GM12873 (cell line): ENCODE measurements around the gene MLYCD.

ENCODE experiments used
- TF ChIP-seq, protein P1 (sequence below): IDR thresholded peaks from 2 replicates; pipeline ENCODE4 v1.5.1; 2012; ENCODE audit warnings: low read depth, mild to moderate bottlenecking, moderate library complexity, low read length, control low read depth; ENCODE audit not compliant: insufficient read depth; ENCODE audit errors: missing control alignments

The MLYCD gene

GRCh38 chr16:83886199-83886971 lies 12.5 kb upstream of the MLYCD start:
- TF ChIP-seq, protein P1, sequence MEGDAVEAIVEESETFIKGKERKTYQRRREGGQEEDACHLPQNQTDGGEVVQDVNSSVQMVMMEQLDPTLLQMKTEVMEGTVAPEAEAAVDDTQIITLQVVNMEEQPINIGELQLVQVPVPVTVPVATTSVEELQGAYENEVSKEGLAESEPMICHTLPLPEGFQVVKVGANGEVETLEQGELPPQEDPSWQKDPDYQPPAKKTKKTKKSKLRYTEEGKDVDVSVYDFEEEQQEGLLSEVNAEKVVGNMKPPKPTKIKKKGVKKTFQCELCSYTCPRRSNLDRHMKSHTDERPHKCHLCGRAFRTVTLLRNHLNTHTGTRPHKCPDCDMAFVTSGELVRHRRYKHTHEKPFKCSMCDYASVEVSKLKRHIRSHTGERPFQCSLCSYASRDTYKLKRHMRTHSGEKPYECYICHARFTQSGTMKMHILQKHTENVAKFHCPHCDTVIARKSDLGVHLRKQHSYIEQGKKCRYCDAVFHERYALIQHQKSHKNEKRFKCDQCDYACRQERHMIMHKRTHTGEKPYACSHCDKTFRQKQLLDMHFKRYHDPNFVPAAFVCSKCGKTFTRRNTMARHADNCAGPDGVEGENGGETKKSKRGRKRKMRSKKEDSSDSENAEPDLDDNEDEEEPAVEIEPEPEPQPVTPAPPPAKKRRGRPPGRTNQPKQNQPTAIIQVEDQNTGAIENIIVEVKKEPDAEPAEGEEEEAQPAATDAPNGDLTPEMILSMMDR = no peak

DNA sequence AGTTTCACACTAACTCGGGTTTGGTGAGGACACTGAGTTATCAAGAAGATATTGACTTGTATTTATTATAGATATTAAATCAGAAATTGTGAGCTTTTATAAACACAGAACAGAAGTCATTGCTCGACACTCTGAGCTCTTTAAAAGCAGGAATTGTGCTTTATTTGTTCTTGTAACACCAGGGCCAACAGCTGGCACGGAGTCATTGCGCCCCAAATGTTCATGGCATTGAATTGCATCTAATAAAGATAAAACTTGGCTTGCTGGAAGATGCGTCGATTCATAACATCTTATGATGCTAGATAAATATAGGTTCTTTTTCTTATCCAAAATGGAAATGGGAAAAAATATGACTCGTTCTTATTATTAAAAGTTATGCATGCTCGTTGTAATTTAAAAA lies 11.8 kb upstream of the MLYCD start:
- TF ChIP-seq, protein P1 = no peak

- TF ChIP-seq, protein P1 = no peak
Observed at GRCh38 chr16:83887564-83887963, 11.4 kb upstream of the MLYCD start.

- TF ChIP-seq, protein P1 = no peak
Observed at GRCh38 chr16:83888672-83889044, 10.3 kb upstream of the MLYCD start.

- TF ChIP-seq, protein P1 = no peak
Observed at GRCh38 chr16:83890359-83890758, 8.6 kb upstream of the MLYCD start.

- TF ChIP-seq, protein P1 = no peak
Observed at GRCh38 chr16:83891742-83892141, 7.2 kb upstream of the MLYCD start.

DNA sequence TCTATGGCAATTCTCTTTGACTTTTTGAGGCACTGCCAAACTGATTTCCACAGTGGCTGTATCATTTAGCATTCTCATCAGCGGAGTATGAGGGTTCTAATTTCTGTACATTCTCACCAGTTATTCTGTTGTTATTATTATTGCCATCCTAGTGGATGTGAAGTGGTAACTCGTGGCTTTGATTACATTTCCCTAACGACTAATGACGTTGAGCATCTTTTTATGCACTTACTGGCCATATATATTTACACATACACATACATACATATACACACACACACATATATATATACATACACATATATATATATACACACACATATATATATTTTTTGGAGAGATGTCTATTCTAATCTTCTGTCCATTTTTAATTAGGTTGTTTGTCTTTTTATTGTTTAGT lies 3.7 kb upstream of the MLYCD start:
- TF ChIP-seq, protein P1 = no peak

DNA sequence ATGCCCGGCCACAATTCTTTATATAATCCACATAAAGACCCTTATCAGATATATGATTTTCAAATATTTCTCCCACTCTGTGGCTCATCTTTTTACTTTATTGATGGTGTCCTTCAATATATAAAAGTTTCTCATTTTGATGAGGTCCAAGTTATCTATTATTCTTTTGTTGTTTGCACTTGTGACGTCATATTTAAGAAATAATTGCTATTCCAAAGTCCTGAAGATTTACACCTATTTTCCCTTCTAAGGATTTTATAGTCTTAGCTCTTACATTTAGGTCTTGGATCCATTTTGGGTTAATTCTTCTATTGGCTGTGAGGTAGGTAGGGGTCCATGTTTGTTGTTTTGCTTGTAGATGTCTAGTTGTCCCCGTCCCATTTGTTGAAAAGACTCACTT lies 3.0 kb upstream of the MLYCD start:
- TF ChIP-seq, protein P1 = no peak
